ENCODE data around the gene SLC35G6. TPM values are rescaled to one million over a fixed set of nuclear protein-coding genes. Genes with fewer than 3 reads are reported as not detected.

The SLC35G6 gene
- polyA plus RNA-seq, 2 of the 4 experiments (the other 2 are of a cell fraction): not detected

DNA sequence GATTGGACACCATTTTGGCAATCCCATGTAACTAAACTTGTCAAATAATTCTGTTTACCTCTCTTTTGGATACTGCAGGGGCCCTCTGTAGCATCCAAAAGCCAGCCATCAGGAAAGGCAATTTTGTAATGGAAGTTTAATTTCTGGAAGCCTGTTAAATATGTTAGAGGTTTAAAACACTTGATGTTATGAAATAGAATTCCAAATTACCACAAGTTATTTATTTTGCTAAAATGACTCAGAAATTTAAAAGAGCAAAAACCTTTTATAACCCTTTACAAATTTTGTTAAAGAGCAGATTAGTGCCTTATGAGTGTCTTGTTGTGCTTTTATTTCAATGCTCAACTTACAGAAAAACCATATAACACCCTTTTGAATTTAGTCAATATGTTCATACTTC is 47.6 kb downstream of the SLC35G6 start:
- ChIA-PET POLR2A (no interaction called here), CTCF (interaction anchor here (1.2 to 9.4 kb wide), 2 partner anchors 14 to 28 kb away, joined by 3 to 66 read pairs; no protein-coding TSS in a partner anchor)
- Histone ChIP-seq H3K4me2 (no peak overlapping the region), H3K9me3 (peaks cover 23% of the 10 kb centered on the region), H3K4me1 (0 out of 3 replicates have a peak, but pooled peaks cover 3% of the 10 kb centered on the region), H3K27ac (no peak overlapping the region), H3K4me3 (no peak overlapping the region)
- DNase-seq (ENCODE audit: low read depth in 1 of 2, low spot score in 1 of 2) (no peak), FAIRE-seq (no peak), ATAC-seq (no peak)
- TF ChIP-seq HDAC2 (IDR thresholded peaks at IDR 0.05): no peak
- TF ChIP-seq, protein P1, sequence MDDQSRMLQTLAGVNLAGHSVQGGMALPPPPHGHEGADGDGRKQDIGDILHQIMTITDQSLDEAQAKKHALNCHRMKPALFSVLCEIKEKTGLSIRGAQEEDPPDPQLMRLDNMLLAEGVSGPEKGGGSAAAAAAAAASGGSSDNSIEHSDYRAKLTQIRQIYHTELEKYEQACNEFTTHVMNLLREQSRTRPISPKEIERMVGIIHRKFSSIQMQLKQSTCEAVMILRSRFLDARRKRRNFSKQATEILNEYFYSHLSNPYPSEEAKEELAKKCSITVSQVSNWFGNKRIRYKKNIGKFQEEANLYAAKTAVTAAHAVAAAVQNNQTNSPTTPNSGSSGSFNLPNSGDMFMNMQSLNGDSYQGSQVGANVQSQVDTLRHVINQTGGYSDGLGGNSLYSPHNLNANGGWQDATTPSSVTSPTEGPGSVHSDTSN (IDR thresholded peaks at IDR 0.05): no peak
- TF ChIP-seq, protein P2, sequence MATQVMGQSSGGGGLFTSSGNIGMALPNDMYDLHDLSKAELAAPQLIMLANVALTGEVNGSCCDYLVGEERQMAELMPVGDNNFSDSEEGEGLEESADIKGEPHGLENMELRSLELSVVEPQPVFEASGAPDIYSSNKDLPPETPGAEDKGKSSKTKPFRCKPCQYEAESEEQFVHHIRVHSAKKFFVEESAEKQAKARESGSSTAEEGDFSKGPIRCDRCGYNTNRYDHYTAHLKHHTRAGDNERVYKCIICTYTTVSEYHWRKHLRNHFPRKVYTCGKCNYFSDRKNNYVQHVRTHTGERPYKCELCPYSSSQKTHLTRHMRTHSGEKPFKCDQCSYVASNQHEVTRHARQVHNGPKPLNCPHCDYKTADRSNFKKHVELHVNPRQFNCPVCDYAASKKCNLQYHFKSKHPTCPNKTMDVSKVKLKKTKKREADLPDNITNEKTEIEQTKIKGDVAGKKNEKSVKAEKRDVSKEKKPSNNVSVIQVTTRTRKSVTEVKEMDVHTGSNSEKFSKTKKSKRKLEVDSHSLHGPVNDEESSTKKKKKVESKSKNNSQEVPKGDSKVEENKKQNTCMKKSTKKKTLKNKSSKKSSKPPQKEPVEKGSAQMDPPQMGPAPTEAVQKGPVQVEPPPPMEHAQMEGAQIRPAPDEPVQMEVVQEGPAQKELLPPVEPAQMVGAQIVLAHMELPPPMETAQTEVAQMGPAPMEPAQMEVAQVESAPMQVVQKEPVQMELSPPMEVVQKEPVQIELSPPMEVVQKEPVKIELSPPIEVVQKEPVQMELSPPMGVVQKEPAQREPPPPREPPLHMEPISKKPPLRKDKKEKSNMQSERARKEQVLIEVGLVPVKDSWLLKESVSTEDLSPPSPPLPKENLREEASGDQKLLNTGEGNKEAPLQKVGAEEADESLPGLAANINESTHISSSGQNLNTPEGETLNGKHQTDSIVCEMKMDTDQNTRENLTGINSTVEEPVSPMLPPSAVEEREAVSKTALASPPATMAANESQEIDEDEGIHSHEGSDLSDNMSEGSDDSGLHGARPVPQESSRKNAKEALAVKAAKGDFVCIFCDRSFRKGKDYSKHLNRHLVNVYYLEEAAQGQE (IDR thresholded peaks at IDR 0.05): no peak
- TF ChIP-seq, protein P3, sequence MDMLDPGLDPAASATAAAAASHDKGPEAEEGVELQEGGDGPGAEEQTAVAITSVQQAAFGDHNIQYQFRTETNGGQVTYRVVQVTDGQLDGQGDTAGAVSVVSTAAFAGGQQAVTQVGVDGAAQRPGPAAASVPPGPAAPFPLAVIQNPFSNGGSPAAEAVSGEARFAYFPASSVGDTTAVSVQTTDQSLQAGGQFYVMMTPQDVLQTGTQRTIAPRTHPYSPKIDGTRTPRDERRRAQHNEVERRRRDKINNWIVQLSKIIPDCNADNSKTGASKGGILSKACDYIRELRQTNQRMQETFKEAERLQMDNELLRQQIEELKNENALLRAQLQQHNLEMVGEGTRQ (IDR thresholded peaks at IDR 0.05): no peak
- no peak for TF ChIP-seq CHD2 (IDR thresholded peaks at IDR 0.05; ENCODE audit: low read length, partially characterized antibody)
- no peak for TF ChIP-seq GATA3 (IDR thresholded peaks at IDR 0.05; ENCODE audit: borderline replicate concordance)
- no peak for TF ChIP-seq RARB (CRISPR knock-in tag; IDR thresholded peaks at IDR 0.05)
- TF ChIP-seq, protein P4, sequence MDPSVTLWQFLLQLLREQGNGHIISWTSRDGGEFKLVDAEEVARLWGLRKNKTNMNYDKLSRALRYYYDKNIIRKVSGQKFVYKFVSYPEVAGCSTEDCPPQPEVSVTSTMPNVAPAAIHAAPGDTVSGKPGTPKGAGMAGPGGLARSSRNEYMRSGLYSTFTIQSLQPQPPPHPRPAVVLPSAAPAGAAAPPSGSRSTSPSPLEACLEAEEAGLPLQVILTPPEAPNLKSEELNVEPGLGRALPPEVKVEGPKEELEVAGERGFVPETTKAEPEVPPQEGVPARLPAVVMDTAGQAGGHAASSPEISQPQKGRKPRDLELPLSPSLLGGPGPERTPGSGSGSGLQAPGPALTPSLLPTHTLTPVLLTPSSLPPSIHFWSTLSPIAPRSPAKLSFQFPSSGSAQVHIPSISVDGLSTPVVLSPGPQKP (IDR thresholded peaks at IDR 0.05; ENCODE audit: low read depth, low read length): no peak
- no peak for TF ChIP-seq PHF8 (IDR thresholded peaks at IDR 0.05; ENCODE audit: borderline replicate concordance, low read depth)
- no peak for TF ChIP-seq SREBF2 (IDR thresholded peaks at IDR 0.05)
- no peak for TF ChIP-seq ZC3H11A (IDR thresholded peaks at IDR 0.05)
- no peak for TF ChIP-seq HOXA7 (CRISPR knock-in tag; IDR thresholded peaks at IDR 0.05)
- TF ChIP-seq MYC (IDR thresholded peaks at IDR 0.05; ENCODE audit: borderline replicate concordance, low read length): no peak
- no peak for TF ChIP-seq FOSL2 (IDR thresholded peaks at IDR 0.05)
- no peak for TF ChIP-seq FOSL2 (CRISPR knock-in tag; IDR thresholded peaks at IDR 0.05)

DNA sequence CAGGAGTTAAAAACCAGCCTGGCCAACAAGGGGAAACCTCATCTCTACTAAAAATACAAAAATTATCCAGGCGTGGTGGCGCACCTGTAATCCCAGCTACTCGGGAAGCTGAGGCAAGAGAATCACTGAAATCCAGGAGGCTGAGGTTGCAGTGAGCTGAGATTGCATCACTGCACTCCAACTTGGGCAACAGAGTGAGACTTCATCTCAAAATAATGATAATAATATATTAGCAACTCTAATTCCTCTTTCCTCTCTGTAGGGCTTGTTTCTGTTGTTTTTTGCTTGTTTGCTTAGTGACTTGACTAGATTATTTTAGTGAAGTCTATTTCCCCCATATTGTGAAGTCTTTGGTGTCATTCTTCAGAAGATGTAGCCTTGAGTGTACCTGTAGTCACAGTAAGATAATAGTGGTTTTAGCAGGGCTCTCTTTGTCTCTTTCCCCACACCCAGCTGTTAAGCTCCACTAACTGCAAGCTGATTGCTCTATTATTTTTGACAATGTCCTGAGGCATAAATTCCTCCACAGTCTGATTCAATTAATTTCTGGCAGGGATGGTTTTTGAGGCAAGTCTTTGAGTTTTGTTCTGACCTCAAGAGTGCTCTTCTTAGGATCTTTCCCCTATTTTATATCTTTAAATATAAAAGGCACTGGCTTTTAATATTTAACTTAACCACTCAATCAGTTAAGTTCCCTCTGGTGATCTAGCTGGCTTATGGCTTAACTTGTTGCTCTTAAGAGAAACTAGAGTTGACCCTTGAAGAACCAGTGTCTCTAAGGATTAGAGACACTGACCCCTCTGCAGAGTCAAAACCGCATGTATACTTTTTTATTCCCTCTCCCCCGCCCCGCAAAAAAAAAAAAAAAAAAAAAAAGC is 49.0 kb downstream of the SLC35G6 start:
- DNase-seq (ENCODE audit: low read depth in 1 of 2, low spot score in 1 of 2): no peak
- Histone ChIP-seq H3K4me1 (0 out of 3 replicates have a peak, but pooled peaks cover 3% of the 10 kb centered on the region), H3K9me3 (peaks cover 23% of the 10 kb centered on the region), H3K4me3 (no peak overlapping the region), H3K4me2 (no peak overlapping the region), H3K27ac (no peak overlapping the region)
- ChIA-PET POLR2A (no interaction called here), CTCF (interaction anchor here (1.5 to 9.4 kb wide), 5 partner anchors 8 to 94 kb away, joined by 3 to 66 read pairs (median 9); partner anchors contain the start of gene SENP3)
- WGBS (ENCODE audit: missing lambda C conversion rate): 44% methylated on average over 6 of the region's 6 CpGs
- ATAC-seq: no peak
- no peak for FAIRE-seq
- TF ChIP-seq POLR2AphosphoS2 (conservative IDR thresholded peaks at IDR 0.05; ENCODE audit: low read length) (no peak), CBX8 (IDR thresholded peaks at IDR 0.05) (no peak), EP300 (IDR thresholded peaks at IDR 0.05) (no peak), RARB (CRISPR knock-in tag; IDR thresholded peaks at IDR 0.05) (no peak), ZNF302 (CRISPR knock-in tag; IDR thresholded peaks at IDR 0.05) (no peak), ZFP36 (IDR thresholded peaks at IDR 0.05; ENCODE audit: borderline replicate concordance, partially characterized antibody) (no peak), CHD2 (IDR thresholded peaks at IDR 0.05; ENCODE audit: low read length, partially characterized antibody) (no peak), CEBPB (IDR thresholded peaks at IDR 0.05) (peak in 1 of 2 experiments; percentile 35; a peak in 1 of 4 replicates)
- TF ChIP-seq, protein P5, sequence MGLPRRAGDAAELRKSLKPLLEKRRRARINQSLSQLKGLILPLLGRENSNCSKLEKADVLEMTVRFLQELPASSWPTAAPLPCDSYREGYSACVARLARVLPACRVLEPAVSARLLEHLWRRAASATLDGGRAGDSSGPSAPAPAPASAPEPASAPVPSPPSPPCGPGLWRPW (IDR thresholded peaks at IDR 0.05): no peak

All from A549 (cell line).